Tibial artery (tissue), 4 donors: Measurements from ENCODE around the gene HNRNPUL1.

Source experiments
- DNase-seq, 2 donors: peaks; one replicate each; pipeline ENCODE4 v3.0.0-alpha.2; 2019
- H3K27ac ChIP-seq, 2 donors: fragments of 200-600 bp; sonication (generic) in 1 of 2; 1 replicate in 1 of 2; 2 replicates in 1 of 2; pipeline ENCODE4 v1.5.1; 2018 to 2019; ENCODE audit warnings: mild to moderate bottlenecking in 1 of 2
- H3K27me3 ChIP-seq, 2 donors: fragments of 200-600 bp; sonication (generic) in 1 of 2; one replicate each; pipeline versions ENCODE4 v1.5.1 to v1.6.0; 2016 to 2019
- H3K36me3 ChIP-seq, 3 donors: fragments of 200-600 bp; sonication (generic) in 2 of 3; one replicate each; pipeline ENCODE4 v1.5.1; 2016 to 2019; ENCODE audit warnings: mild to moderate bottlenecking in 2 of 3
- H3K4me1 ChIP-seq, 4 donors: fragments of 200-600 bp; sonication (generic) in 2 of 4; 1 replicate in 3 of 4; 2 replicates in 1 of 4; pipeline ENCODE4 v1.5.1; 2016 to 2019
- H3K4me3 ChIP-seq, 2 donors: fragments of 200-600 bp; sonication (generic) in 1 of 2; 1 replicate in 1 of 2; 2 replicates in 1 of 2; pipeline ENCODE4 v1.5.1; 2018 to 2019; ENCODE audit warnings: mild to moderate bottlenecking in 2 of 2
- H3K9me3 ChIP-seq, 3 donors: fragments of 200-600 bp; sonication (generic) in 1 of 3; one replicate each; pipeline ENCODE4 v1.5.1; 2016 to 2019
- CTCF ChIP-seq, 2 experiments: fragments of 200-600 bp in 1 of 2; fragments of 450-650 bp in 1 of 2; IDR thresholded peaks; one replicate each; pipeline ENCODE4 v1.5.1; 2017 to 2019; ENCODE audit warnings: antibody characterized with exemption in 2 of 2, mild to moderate bottlenecking in 1 of 2, moderate library complexity in 1 of 2
- intact Hi-C: fragments of 100-400 bp; cut with DNase I; formaldehyde crosslinking; loops from one replicate; pipeline ENCODE4 v1.15.0; 2023; ENCODE audit warnings: low total_unique reads

The HNRNPUL1 gene

GRCh38 chr19:41220811-41221210 is 43.4 kb upstream of the HNRNPUL1 start:
- intact Hi-C loops: no loop called here
- no peak for TF ChIP-seq CTCF (IDR thresholded peaks at IDR 0.05)
- Histone ChIP-seq H3K27ac (peak overlapping the region; percentile 97 to 99), H3K9me3 (no peaks in the 10 kb centered on the region), H3K27me3 (no peaks in the 10 kb centered on the region), H3K36me3 (peaks cover 9 to 20% (median 16%) of the 10 kb centered on the region in 3 donors), H3K4me1 (peaks cover 0 to 78% (median 52%) of the 10 kb centered on the region in 4 donors), H3K4me3 (peak overlapping the region; percentile 88 to 93)
- no peak for DNase-seq

- Histone ChIP-seq H3K4me3 (no peak overlapping the region), H3K4me1 (peaks cover 0 to 79% (median 57%) of the 10 kb centered on the region in 4 donors), H3K9me3 (no peaks in the 10 kb centered on the region), H3K27ac (peak overlapping the region; percentile 97 to 99), H3K27me3 (no peaks in the 10 kb centered on the region), H3K36me3 (peaks cover 9 to 20% (median 16%) of the 10 kb centered on the region in 3 donors)
- intact Hi-C loops: no loop called here
- no peak for DNase-seq
- no peak for TF ChIP-seq CTCF (IDR thresholded peaks at IDR 0.05)
Measured at GRCh38 chr19:41221514-41222205, 42.5 kb upstream of the HNRNPUL1 start.

GRCh38 chr19:41222240-41222639 is 41.9 kb upstream of the HNRNPUL1 start:
- no peaks in the 10 kb centered on the region for H3K9me3 ChIP-seq
- H3K27me3 ChIP-seq: no peaks in the 10 kb centered on the region
- peaks cover 0 to 79% (median 56%) of the 10 kb centered on the region in 4 donors for H3K4me1 ChIP-seq
- peaks cover 9 to 20% (median 16%) of the 10 kb centered on the region in 3 donors for H3K36me3 ChIP-seq
- intact Hi-C loops: no loop called here
- TF ChIP-seq CTCF (IDR thresholded peaks at IDR 0.05): no peak
- H3K27ac ChIP-seq: peak overlapping the region; percentile 97 to 99
- DNase-seq: no peak
- no peak overlapping the region for H3K4me3 ChIP-seq

GRCh38 chr19:41223431-41224234 is 40.5 kb upstream of the HNRNPUL1 start:
- peak overlapping the region; percentile 8 to 15 for H3K4me3 ChIP-seq
- H3K9me3 ChIP-seq: no peaks in the 10 kb centered on the region
- H3K36me3 ChIP-seq: peaks cover 9 to 20% (median 16%) of the 10 kb centered on the region in 3 donors
- intact Hi-C loops: no loop called here
- H3K27me3 ChIP-seq: no peaks in the 10 kb centered on the region
- TF ChIP-seq CTCF (IDR thresholded peaks at IDR 0.05): no peak
- H3K27ac ChIP-seq: peak overlapping the region; percentile 97 to 99
- H3K4me1 ChIP-seq: peaks cover 0 to 75% (median 49%) of the 10 kb centered on the region in 4 donors
- peak in 1 of 2 donors; percentile 82 for DNase-seq

GRCh38 chr19:41224632-41225031 is 39.5 kb upstream of the HNRNPUL1 start:
- Histone ChIP-seq H3K27me3 (no peaks in the 10 kb centered on the region), H3K4me3 (no peak overlapping the region), H3K4me1 (peaks cover 0 to 80% (median 52%) of the 10 kb centered on the region in 4 donors), H3K27ac (peak overlapping the region; percentile 97 to 99), H3K9me3 (no peaks in the 10 kb centered on the region), H3K36me3 (peaks cover 9 to 20% (median 16%) of the 10 kb centered on the region in 3 donors)
- no peak for DNase-seq
- no peak for TF ChIP-seq CTCF (IDR thresholded peaks at IDR 0.05)
- intact Hi-C loops: loop anchor here (5.0 kb wide), 1 partner anchor 38 kb away; the partner anchor contains the start of gene HNRNPUL1
